Left colon (tissue), 2 donors: Measurements from ENCODE around the gene FAM131B. TPM values are rescaled to one million over a fixed set of nuclear protein-coding genes. Genes with fewer than 3 reads are reported as not detected.
"Not testable (repeated sequence)": the region's sequence is repeated elsewhere in the genome, so short reads cannot be mapped to it uniquely, and the experiment has no call there.

Experiments
- ATAC-seq: fragments of 200-7000 bp; cut with Tn5 transposase; one replicate; pipeline ENCODE4 v1.9.1; 2020; ENCODE audit warnings: mild to moderate bottlenecking, moderate library complexity
- DNase-seq, 2 donors: peaks; one replicate each; pipeline ENCODE4 v3.0.0-alpha.2; 2020
- intact Hi-C, 2 donors: fragments of 100-400 bp; cut with DNase I in 1 of 2; cut with micrococcal nuclease in 1 of 2; formaldehyde crosslinking; loops; one replicate each; pipeline versions ENCODE4 v1.11.2 to v1.14.0; 2022; cut with DNase I, micrococcal nuclease
- long read RNA-seq: library from polyadenylated mRNA; unstranded; transcript quantifications from one replicate; pipeline ENCODE4 v2.0.0, GENCODE V29; 2021
- total RNA-seq, 2 donors: library from RNA; stranded (reverse); fragmentation: NEBNext Ultra II Directional; extraction: Animal tissue kit (Norgen Biotek cat#: 25700); gene quantifications; one replicate each; pipeline ENCODE4 v1.2.1, GENCODE V29; 2021
- donor health status: DM: no; HTN: no; CAD: no.
- donor health status: DM: yes; HTN: yes; CAD: no.

Gene FAM131B
- 1 to 10 TPM in 1 of 2 donors, under 1 TPM in 1; 0.27 to 3.4 TPM for total RNA-seq
- long read RNA-seq, result 0 reads

DNA sequence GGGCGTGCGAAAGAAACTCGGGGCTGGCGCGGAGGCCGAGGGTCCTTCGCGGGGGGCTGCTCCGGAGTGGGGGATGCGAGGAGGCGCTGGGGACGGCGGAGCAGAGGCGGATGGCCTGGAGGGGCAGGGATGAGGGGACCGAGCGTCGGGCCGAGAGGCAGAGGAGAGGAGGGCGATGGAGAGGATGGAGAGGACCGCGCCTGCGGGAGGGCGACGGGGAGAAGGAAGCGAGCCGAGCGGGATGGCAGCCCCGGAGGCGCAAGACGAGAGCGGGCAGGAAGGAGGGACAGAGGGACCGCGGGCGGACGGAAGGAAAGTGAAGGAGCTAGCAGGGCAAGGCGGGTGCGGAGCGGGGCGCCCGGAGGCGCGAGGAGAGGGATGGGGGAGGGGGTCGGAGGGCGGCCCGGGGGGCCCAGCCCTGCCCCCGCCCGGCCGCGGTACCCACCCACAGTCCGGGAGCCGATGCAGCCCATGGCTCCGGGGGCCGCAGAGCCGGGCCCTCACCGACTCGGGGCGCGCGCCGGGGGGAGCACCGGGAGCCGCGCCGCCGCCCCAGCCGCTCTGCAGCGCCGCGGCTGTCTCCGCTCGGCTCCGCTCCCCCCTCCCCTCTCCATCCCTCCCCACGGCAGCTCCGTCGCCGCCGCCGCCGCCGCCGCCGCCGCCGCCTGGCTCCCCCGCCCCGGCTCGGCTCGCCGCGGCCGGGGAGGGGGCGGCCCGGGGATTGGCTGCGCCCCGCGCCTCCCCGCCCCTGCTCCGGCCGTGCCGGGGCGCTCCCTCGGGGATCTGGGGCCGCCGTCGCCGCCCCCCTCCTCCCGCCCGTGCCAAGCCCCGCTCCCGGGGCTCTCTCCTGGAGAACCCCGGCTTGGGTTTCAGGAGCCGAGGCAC lies at the start of gene FAM131B:
Gene FAM131B, minus strand, starts transcription at position 583 of the 885 bp plus-strand sequence. Its CDS starts 110 bp downstream, at position 473.
- intact Hi-C loops, result no loop called here
- peak; percentile 47 for ATAC-seq
- DNase-seq, result peak in 1 of 2 donors; percentile 36

GRCh38 chr7:143411976-143412708 lies 49.6 kb upstream of the FAM131B start:
- DNase-seq (no peak), ATAC-seq (no peak)
- intact Hi-C loops, result loop anchor here in 1 of 2 donors (10.0 kb wide), 1 partner anchor 87 kb away; no protein-coding TSS in a partner anchor

DNA sequence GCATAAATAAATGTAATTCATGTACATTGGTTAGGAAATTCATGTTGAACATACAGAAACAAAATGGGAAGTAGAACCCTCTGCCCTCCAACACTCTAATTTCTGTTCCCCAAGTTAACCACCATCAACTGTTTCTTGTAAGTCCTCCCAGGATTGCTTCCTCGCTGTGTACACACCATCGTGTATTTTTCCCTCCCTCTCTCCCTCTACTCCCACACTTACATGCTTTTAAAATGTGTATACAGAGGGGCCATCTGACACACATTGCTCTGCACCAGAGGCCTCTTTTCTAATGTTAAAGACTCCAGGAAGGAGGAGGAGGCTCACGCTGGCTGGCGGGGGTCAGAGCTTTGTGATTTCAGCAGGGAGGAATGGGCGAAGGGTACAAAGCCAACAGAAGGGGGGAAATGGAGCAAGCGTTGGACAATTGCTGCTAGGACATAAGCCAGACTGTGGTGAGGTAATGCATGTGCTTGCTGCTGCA lies 48.0 kb upstream of the FAM131B start:
- ATAC-seq (no peak), DNase-seq (no peak)
- intact Hi-C loops, result loop anchor here in 1 of 2 donors (10.0 kb wide), 1 partner anchor 86 kb away; no protein-coding TSS in a partner anchor

DNA sequence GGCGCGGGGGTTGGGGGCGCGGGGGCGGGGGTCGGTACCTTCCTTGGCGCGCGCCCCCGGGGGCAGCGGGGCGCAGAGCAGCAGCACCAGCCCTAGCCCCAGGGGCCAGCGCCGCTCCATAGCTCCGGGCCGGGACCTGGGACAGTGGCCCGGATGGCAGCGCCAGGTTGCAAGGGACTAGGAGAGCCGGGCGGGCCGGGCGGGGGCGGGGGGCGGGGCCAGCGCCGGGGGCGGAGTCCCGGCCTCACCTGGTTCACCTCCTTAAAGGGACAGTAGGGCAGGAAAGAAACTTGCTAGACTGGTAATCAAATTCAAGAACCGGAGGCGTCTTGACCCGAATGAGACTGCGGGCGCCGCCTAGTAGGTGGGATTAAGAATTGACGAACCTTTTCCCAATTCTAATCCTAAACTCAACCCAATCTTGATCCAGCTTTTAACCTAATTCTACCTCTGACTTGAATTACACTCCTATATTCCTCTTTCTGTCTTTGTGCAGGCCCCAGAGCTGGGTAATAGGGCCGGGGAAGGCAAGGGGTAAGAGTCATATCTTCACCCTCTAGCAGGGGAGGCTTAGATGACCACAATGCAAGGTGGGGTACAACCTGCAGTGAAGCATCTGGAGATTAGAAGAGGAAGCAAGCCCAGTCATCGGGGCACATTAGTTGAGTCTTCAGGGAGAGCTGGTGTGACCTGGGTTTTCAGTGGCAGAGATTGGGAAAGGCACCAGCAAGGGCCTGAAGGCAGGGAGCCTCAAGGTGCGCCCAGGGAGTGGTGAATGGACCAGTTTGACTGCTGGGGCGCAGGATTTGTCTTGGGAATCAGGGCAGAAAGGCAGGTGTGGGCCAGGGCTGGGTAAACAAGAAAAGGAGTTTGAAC lies 46.4 kb upstream of the FAM131B start, which contains the start of gene EPHA1:
Gene EPHA1, minus strand, starts transcription at position 171 of the 876 bp plus-strand sequence. Its CDS starts 51 bp downstream, at position 120.
- peak; percentile 91 for ATAC-seq
- peak; percentile 56 to 80 for DNase-seq
- intact Hi-C loops, result no loop called here

GRCh38 chr7:143408252-143408685 lies 45.8 kb upstream of the FAM131B start:
- ATAC-seq, result peak; percentile 30
- DNase-seq, result no peak
- intact Hi-C loops, result no loop called here

DNA sequence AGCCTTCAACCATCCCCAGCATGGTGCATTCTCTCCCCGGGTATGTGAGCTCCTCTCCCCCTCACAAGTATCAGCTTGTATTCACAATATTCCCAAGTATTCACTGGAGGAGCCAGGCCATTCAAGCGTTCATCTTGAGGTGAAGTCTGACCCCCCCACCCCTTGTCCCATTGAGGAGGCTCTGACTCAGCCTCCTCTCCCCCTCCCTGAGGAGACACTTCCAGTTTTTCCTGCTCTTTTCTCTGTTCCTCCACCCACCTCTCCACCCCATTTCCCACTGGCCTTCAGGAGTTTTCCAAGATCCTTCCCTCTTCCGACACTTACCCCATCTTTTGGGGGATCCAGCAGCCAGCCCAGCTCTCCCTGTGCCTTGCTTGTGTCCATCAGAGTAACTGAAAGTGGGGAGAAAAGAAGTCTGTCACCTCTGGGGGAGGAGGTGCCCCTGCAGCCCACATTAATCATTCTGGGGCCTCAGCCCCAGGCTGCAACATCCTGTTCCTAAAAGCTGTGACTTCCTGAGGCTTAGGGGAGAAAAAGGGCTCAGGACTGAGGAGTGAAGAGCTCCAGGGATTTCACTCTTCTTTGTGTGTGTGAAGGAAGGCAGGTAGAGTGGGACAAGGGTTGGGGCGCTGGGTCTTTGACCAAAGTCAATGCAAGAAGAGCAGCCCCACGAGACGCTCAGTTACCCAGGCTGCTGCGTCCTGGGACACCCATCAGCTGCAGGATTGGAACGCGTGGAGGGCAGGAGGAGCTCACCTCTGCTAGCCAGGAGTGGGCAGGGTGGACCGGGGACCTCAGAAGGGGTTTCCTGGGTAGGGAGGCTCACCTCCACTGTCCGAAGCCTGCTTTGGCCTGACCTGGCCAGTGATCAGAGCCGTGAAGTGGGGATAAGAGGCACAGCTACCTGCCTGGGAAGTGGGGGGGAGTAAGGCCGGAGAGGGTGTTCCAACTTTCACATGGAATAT lies 45.1 kb upstream of the FAM131B start:
- ATAC-seq (peak; percentile 8), DNase-seq (no peak)
- intact Hi-C loops, result no loop called here

GRCh38 chr7:143406002-143406357 lies 43.5 kb upstream of the FAM131B start:
- intact Hi-C loops, result no loop called here
- DNase-seq, result no peak

GRCh38 chr7:143405173-143406001 lies 42.9 kb upstream of the FAM131B start:
- ATAC-seq, result no peak
- intact Hi-C loops, result no loop called here
- DNase-seq, result peak in 1 of 2 donors; percentile 45

More at GRCh38 chr7:143406002-143406357, 43.5 kb upstream of the FAM131B start:
- ATAC-seq, result no peak

DNA sequence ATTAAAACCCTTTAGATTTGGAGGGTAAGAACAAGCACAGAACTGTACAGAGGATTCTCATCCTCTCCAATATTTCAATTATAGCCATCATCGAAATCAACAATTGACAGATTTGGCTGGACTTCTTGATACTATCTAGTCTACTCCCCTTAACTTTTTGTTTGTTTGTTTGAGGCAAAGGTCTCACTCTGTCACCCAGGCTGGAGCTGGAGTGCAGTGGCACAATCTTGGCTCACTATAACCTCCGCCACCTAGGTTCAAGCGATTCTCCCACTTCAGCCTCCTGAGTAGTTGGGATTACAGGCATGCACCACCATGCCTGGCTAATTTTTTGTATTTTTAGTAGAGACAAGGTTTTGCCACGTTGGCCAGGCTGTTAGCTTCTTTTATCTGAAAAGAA lies 39.7 kb upstream of the FAM131B start:
- intact Hi-C loops, DNase-seq, ATAC-seq: not testable (repeated sequence)

DNA sequence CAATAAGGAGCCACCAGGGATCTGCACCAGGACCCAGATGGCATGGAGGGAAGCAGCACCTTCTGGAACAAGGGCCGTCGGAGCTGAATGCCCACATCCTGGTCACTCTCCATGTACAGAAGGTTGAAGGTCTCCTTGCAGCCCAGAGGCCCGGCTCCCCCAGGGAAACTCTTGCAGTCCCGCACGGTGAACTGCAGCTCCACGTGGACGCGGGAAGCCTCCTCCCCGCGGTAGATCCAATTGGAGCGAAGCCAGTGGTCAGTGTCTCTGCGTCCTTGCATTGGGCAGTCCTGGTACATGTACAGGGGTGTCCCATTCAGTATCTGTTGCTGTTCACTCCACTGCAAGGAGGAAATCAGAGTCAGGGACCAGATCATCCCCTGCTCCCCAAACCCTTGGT lies 38.8 kb upstream of the FAM131B start:
- no peak for DNase-seq
- ATAC-seq, result no peak
- intact Hi-C loops, result no loop called here

GRCh38 chr7:143399642-143400041 lies 37.1 kb upstream of the FAM131B start:
- DNase-seq, result no peak
- no peak for ATAC-seq
- intact Hi-C loops, result no loop called here

DNA sequence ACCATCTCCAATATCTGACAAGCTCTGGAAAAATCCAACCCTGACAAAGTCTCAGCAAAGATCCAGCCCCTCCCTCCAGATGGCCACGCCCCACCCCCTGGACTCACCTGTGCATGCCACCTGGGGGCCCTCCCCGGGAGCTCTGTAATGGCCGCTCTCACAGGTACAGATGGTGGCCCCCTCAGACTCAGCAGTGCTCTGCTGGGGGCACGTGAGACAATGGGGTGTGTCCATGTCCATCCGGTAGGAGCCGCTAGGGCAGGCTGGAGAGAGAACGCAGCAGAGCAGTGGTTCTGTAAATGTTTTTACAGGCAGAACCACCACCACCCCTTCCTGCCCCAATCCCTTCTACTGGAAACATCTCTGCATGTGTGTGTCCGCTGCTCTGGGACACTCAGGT lies 36.6 kb upstream of the FAM131B start:
- ATAC-seq (no peak), DNase-seq (no peak)
- intact Hi-C loops, result no loop called here

- intact Hi-C loops, result no loop called here
- no peak for ATAC-seq
- no peak for DNase-seq
Measured at GRCh38 chr7:143398616-143399015, 36.1 kb upstream of the FAM131B start.

DNA sequence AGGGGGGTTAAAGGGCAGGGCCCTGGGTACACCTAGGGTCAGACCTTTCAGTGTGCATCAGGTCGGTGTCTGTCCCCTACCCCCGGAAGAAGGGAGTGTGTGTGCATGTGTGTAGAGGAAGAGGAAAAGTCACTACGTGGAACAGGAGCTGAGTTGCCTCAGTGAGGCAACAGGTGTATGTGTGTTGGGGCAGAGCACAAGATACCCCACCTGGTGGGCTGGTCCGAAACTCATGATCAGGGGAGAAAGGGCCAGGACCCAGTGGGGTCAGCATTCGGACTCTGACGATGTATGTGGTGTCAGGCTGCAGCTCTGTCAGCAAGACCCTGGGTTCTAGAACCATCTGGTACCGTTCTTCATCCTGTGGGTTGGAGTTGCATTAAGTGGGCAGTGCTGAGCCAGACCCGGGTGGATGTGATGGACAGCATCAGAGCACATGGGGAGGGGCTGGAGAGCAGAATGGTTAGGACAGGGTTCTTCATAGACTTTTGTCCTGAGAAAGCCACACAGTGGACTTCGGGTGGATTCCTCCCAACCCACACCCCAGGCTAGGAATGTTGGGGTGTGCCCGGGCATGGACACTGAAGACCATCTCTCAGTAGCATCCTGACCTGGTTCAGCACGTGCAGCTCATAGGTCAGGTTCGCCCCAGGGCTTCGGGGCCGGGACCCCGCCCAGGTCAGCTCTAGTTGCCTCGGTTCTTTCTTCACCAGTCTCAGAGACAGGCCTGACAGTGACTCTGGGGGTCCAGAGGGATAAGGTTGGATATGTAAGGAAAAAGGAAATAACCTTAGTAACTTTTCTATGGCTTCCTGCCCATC lies 35.4 kb upstream of the FAM131B start:
- ATAC-seq (no peak), DNase-seq (no peak)
- intact Hi-C loops, result no loop called here

- intact Hi-C loops, result no loop called here
- ATAC-seq (no peak), DNase-seq (no peak)
Measured at GRCh38 chr7:143396625-143397556, 34.4 kb upstream of the FAM131B start.
